Measurements from ENCODE around the gene SLC25A45.

SLC25A45 gene, protein sequence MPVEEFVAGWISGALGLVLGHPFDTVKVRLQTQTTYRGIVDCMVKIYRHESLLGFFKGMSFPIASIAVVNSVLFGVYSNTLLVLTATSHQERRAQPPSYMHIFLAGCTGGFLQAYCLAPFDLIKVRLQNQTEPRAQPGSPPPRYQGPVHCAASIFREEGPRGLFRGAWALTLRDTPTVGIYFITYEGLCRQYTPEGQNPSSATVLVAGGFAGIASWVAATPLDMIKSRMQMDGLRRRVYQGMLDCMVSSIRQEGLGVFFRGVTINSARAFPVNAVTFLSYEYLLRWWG

DNA sequence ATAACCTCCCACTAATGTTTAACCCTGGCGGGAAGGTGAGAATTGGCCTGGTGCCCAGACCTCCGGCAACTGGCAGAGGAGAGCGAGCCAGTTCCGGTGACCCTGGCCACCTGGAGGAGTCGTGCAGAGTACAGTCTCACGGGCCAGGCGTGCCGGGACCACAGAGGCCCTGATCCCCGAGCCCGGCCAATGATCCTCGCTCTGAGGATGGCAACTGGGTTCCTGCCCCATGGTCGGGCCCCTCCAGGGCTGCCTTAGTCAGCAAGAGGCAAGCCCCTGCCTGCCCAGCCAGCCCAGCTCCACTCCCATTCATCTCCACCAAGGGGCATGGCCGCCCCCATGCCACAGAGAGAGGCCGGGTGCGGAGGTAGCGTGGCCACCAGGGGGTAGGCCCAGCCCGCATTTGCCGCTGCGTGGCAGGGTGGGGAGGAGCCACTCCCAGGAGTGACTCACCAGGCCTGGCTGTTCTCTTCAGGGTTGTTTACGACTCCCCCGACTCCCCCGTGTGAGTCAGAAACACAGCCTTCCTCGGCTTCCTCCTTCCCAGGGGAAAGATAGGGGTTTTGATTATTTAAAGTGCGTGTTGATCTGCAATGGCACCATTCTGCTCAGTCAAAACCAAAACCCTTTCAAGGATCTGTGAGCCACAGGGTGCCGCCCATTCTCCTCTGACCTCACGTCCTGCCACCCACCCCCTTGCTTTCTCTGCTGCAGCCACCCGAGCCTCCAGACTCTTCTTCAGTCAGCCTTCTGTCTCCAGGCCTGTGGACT lies at the start of gene SLC25A45:
SLC25A45 (minus strand) TSS at position 614 of the 771 bp plus-strand sequence. CDS start 695 bp downstream, outside the sequence.
- TF ChIP-seq, protein P1, sequence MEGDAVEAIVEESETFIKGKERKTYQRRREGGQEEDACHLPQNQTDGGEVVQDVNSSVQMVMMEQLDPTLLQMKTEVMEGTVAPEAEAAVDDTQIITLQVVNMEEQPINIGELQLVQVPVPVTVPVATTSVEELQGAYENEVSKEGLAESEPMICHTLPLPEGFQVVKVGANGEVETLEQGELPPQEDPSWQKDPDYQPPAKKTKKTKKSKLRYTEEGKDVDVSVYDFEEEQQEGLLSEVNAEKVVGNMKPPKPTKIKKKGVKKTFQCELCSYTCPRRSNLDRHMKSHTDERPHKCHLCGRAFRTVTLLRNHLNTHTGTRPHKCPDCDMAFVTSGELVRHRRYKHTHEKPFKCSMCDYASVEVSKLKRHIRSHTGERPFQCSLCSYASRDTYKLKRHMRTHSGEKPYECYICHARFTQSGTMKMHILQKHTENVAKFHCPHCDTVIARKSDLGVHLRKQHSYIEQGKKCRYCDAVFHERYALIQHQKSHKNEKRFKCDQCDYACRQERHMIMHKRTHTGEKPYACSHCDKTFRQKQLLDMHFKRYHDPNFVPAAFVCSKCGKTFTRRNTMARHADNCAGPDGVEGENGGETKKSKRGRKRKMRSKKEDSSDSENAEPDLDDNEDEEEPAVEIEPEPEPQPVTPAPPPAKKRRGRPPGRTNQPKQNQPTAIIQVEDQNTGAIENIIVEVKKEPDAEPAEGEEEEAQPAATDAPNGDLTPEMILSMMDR (IDR thresholded peaks at IDR 0.05; ENCODE audit: insufficient read depth, low read depth, low read length, missing control alignments): peak; percentile 74
- peak within 1 kb of the TSS; percentile 31 for H3K4me3 ChIP-seq (ENCODE audit: low read length)
- peak; percentile 100 for DNase-seq (ENCODE audit: low read depth)

DNA sequence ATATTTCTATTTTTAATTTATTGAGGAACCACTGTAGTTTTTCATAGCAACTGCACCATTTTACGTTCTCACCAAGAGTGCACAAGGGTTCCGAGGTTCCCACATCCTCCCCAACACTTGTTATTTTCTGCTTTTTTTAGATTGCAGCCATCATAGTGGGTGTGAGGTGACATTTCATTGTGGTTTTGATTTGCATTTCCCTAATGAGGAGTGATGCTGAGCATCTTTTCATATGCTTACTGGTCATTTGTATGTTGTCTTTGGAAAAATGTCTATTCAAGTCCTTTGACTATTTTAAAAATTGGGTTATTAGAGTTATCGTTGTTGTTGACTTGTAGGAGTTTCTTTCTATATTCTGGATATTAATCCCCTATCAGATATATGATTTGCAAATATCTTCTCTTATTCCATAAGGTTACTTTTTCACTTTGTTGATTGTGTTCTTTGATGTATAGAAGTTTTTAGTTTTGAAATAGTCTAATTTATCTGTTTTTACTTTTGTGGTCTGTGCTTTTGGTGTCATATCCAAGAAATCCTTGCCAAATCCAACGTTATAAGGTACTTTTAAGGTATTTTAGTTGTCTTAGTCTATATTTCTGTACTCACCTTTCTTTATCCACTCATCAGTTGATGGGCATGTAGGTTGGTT lies 49.1 kb upstream of the SLC25A45 start:
- TF ChIP-seq, protein P1 (IDR thresholded peaks at IDR 0.05; ENCODE audit: insufficient read depth, low read depth, low read length, missing control alignments): no peak
- peak overlapping the region; percentile 3 for H3K4me3 ChIP-seq (ENCODE audit: low read length)
- peak; percentile 24 for DNase-seq (ENCODE audit: low read depth)

DNA sequence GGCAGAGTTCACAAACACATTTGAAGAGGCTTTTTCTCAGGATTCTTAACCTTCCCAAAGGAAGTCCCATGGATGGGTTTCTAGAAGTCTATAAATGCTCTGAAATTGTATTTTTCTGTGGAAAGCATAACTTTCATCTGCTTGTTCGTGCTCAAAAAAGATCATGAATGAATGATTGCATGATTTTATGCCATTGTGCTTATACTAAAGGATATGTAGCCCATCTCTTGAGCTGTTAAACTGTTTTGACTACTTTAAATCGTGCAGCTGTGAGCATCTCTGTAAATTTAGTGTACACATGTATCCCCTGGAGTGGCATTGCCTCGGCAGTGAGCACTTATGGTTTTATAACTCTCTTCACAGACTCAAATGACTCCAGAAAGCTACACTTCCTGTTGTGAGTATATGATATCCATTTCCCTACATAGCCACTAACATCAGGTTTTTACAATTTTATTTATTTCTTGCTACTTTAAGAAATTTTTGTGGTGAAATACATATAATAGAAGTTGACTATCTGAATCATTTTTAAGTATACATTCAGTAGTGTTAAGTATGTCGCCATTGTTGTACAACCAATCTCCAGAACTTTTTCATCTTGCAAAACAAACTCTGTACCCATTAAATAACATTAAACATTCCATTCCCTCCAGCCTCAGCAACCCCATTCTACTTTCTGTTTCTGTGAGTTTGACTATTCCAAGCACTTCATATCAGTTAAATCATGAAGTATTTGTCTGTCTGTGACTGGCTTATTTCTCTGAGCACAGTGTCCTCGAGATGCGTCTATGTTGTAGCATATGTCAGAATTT lies 48.2 kb upstream of the SLC25A45 start:
- peak; percentile 54 for DNase-seq (ENCODE audit: low read depth)
- TF ChIP-seq, protein P1 (IDR thresholded peaks at IDR 0.05; ENCODE audit: insufficient read depth, low read depth, low read length, missing control alignments): no peak
- peak overlapping the region; percentile 97 for H3K4me3 ChIP-seq (ENCODE audit: low read length)

DNA sequence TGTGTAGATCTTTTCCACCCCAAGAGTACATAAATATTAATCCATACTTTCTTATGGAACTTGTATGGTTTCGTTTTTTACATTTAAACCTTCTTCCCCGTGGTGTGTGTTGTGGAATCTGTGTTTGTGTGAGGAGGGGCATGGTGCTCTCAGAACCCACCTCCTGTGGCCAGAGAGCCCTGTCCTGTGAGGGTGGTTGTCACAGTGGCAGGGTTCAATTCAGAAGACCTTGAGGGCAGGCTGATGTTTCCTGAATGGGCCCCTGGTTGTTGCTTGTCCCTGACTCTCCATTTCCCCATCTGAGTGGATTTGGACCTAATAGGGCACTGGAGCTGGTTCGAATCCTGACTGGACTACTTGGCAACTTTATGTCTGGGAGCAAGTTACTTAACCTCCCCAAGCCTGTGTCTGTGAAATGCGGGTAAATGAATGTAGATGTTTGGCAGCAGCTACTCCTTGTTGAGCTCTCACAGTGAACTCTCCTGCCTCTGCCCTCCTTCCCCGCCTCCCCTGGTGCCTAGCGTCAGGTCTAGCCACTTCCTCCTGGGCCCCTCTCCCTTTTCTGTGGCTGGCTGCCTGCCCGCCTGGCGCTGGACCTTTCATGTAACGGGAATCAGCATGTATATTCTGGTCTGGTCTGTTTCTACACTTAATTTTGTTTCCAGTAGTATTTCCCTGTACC lies 47.4 kb upstream of the SLC25A45 start:
- DNase-seq (ENCODE audit: low read depth): peak; percentile 73
- TF ChIP-seq, protein P1 (IDR thresholded peaks at IDR 0.05; ENCODE audit: insufficient read depth, low read depth, low read length, missing control alignments): no peak
- peak overlapping the region; percentile 97 for H3K4me3 ChIP-seq (ENCODE audit: low read length)

DNA sequence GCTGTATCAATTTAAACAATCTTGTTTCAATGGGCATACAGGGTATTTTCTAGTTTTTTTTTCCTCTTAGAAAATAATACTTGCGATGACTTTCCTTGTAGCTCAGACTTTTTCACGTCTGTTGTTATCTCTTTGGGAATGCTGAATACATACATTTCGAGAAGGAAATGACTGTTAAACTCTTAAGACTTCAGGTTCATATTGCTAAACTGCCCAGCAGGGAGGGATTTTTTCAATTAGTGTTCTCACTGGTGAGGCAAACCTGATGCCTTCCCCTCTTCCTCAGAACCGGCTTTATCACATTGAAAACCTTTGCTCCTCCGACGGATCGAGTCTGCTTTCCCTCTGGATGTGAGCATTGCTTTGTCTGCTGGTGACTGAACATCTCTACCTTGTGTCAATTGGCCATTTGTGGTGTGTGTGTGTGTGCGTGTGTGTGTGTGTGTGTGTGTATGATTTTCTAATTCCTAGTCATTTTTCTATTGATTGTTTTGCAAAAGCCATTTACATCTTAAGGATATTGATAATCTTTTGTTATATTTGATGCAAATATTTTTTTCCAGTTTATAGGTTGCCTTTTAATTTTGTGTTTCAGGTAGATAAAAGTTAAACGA lies 46.7 kb upstream of the SLC25A45 start:
- H3K4me3 ChIP-seq (ENCODE audit: low read length): peak overlapping the region; percentile 97
- peak; percentile 76 for DNase-seq (ENCODE audit: low read depth)
- TF ChIP-seq, protein P1 (IDR thresholded peaks at IDR 0.05; ENCODE audit: insufficient read depth, low read depth, low read length, missing control alignments): no peak

Measured in epithelial cell of esophagus (primary cell).